ENCODE measurements around the gene MAP3K7. TPM values are rescaled to one million over a fixed set of nuclear protein-coding genes. Genes with fewer than 3 reads are reported as not detected.

The MAP3K7 gene
- total RNA-seq, 1 experiment from 2014 or later: 26.6 TPM

GRCh38 chr6:90557006-90557405 lies 29.9 kb downstream of the MAP3K7 start (continued):
- TF ChIP-seq REST (IDR thresholded peaks at IDR 0.05; ENCODE audit: low read depth): no peak
- TF ChIP-seq SIN3A (IDR thresholded peaks at IDR 0.05; ENCODE audit: low read depth): no peak
- TF ChIP-seq ZNF274 (IDR thresholded peaks at IDR 0.05; ENCODE audit: low read depth, low read length): no peak
- no peak for TF ChIP-seq FOSL1 (IDR thresholded peaks at IDR 0.05; ENCODE audit: low read depth)
- TF ChIP-seq, protein P1, sequence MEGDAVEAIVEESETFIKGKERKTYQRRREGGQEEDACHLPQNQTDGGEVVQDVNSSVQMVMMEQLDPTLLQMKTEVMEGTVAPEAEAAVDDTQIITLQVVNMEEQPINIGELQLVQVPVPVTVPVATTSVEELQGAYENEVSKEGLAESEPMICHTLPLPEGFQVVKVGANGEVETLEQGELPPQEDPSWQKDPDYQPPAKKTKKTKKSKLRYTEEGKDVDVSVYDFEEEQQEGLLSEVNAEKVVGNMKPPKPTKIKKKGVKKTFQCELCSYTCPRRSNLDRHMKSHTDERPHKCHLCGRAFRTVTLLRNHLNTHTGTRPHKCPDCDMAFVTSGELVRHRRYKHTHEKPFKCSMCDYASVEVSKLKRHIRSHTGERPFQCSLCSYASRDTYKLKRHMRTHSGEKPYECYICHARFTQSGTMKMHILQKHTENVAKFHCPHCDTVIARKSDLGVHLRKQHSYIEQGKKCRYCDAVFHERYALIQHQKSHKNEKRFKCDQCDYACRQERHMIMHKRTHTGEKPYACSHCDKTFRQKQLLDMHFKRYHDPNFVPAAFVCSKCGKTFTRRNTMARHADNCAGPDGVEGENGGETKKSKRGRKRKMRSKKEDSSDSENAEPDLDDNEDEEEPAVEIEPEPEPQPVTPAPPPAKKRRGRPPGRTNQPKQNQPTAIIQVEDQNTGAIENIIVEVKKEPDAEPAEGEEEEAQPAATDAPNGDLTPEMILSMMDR (IDR thresholded peaks at IDR 0.05 in 2 of 3, conservative IDR thresholded peaks at IDR 0.05 in 1 of 3; ENCODE audit: borderline replicate concordance in 1 of 3, insufficient read depth in 1 of 3, low read depth in 2 of 3, low read length in 2 of 3): no peak
- no peak for TF ChIP-seq YY1 (IDR thresholded peaks at IDR 0.05; ENCODE audit: extremely low read depth, insufficient replicate concordance, low read depth, low read length)

DNA sequence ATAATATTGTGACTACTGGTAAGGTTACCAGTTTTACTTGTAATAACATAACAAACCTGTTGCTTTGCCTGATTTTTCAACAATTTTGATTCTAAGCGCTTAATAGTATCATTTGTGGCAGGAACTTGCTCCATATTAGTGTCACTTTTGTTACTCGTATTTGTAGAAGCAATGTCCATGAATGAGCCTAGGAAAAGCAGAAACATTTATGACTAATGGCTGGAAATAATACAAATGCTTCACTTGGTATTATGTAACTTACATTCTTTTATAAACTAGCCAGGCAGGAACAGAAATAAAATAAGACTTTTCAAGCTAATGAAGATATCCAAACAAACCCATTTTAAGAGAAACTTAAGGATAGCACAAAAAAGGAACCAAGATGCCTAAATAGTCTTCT lies 38.9 kb downstream of the MAP3K7 start:
- H3K4me3 ChIP-seq (replicated peaks in 1 of 2; ENCODE audit: low read depth in 1 of 2, low read length in 2 of 2): no peak overlapping the region
- intact Hi-C loops (cut with micrococcal nuclease): no loop called here
- no peaks in the 10 kb centered on the region for H3K4me1 ChIP-seq (ENCODE audit: control insufficient read depth in 1 of 2, insufficient read depth in 2 of 2, low read length in 2 of 2)
- POLR2A ChIA-PET: no interaction called here
- peaks cover 19 to 35% of the 10 kb centered on the region in 2 experiments; a peak in 3 of 4 replicates for H3K36me3 ChIP-seq (ENCODE audit: control insufficient read depth in 1 of 2, insufficient read depth in 2 of 2, low read length in 2 of 2)
- H3K4me2 ChIP-seq (ENCODE audit: low read length): no peak overlapping the region
- no peaks in the 10 kb centered on the region for H3K79me2 ChIP-seq (ENCODE audit: insufficient read depth, low read length)
- H3K9me3 ChIP-seq (ENCODE audit: control insufficient read depth in 1 of 2, insufficient read depth in 1 of 2, low read depth in 1 of 2, low read length in 2 of 2): no peaks in the 10 kb centered on the region
- H3K9me2 ChIP-seq (ENCODE audit: insufficient read depth): no peaks in the 10 kb centered on the region
- no peak for ATAC-seq
- RAD21 ChIA-PET (ENCODE audit: low non-redundant PET in 1 of 2, low total read pairs in 2 of 2, uncharacterized antibody in 2 of 2, unreplicated experiment in 2 of 2): no interaction called here
- CTCF ChIA-PET: no interaction called here
- H3K27me3 ChIP-seq (ENCODE audit: insufficient read depth, low read length): no peaks in the 10 kb centered on the region
- no peak overlapping the region for H3K27ac ChIP-seq (ENCODE audit: low read depth, low read length)
- BruUV-seq (replicated peaks): no TSS peak
- H4K20me1 ChIP-seq (ENCODE audit: insufficient read depth): no peaks in the 10 kb centered on the region
- no peak for DNase-seq (ENCODE audit: low read depth, low spot score)
- no peak overlapping the region for H2AFZ ChIP-seq (ENCODE audit: low read depth, low read length, poor library complexity, severe bottlenecking)
- H3K9ac ChIP-seq (ENCODE audit: low read length): no peak overlapping the region
- no peak for TF ChIP-seq POLR2AphosphoS5 (IDR thresholded peaks at IDR 0.05; ENCODE audit: low read depth, low read length)
- TF ChIP-seq RAD21 (IDR thresholded peaks at IDR 0.05; ENCODE audit: low read depth): no peak
- TF ChIP-seq JUND (IDR thresholded peaks at IDR 0.05): no peak
- TF ChIP-seq SP1 (IDR thresholded peaks at IDR 0.05; ENCODE audit: low read depth): no peak
- no peak for TF ChIP-seq ZNF274 (IDR thresholded peaks at IDR 0.05; ENCODE audit: low read depth, low read length)
- no peak for TF ChIP-seq ELF1 (IDR thresholded peaks at IDR 0.05; ENCODE audit: borderline replicate concordance, low read depth)
- TF ChIP-seq MAX (IDR thresholded peaks at IDR 0.05): no peak
- TF ChIP-seq, protein P1 (IDR thresholded peaks at IDR 0.05 in 2 of 3, conservative IDR thresholded peaks at IDR 0.05 in 1 of 3; ENCODE audit: borderline replicate concordance in 1 of 3, insufficient read depth in 1 of 3, low read depth in 2 of 3, low read length in 2 of 3): no peak
- no peak for TF ChIP-seq EGR1 (IDR thresholded peaks at IDR 0.05; ENCODE audit: low read depth)
- no peak for TF ChIP-seq CBX3 (IDR thresholded peaks at IDR 0.05; ENCODE audit: low read depth)
- TF ChIP-seq CEBPB (IDR thresholded peaks at IDR 0.05; ENCODE audit: low read depth): no peak
- TF ChIP-seq SIN3A (IDR thresholded peaks at IDR 0.05; ENCODE audit: low read depth): no peak
- no peak for TF ChIP-seq TCF7L2 (IDR thresholded peaks at IDR 0.05; ENCODE audit: borderline replicate concordance, extremely low read depth, insufficient read depth, insufficient read length)
- TF ChIP-seq POLR2A (IDR thresholded peaks at IDR 0.05; ENCODE audit: borderline replicate concordance, extremely low read depth, insufficient read depth, insufficient read length): no peak
- TF ChIP-seq EZH2phosphoT487 (IDR thresholded peaks at IDR 0.05; ENCODE audit: borderline replicate concordance): no peak
- no peak for TF ChIP-seq FOSL1 (IDR thresholded peaks at IDR 0.05; ENCODE audit: low read depth)

Measured in HCT116 (cell line).